ENCODE data around the gene EPS8L3. TPM values are rescaled to one million over a fixed set of nuclear protein-coding genes. Genes with fewer than 3 reads are reported as not detected.
"Not testable (repeated sequence)": the region's sequence is repeated elsewhere in the genome, so short reads cannot be mapped to it uniquely, and the experiment has no call there.

EPS8L3 gene
- total RNA-seq, 4 donors from 2014 or later, result 1.4 TPM; not detected in 3

GRCh38 chr1:109749221-109749620, 14.5 kb downstream of the EPS8L3 start:
- Histone ChIP-seq H3K4me3 (no peak overlapping the region), H3K9me3 (no peaks in the 10 kb centered on the region), H3K27me3 (no peaks in the 10 kb centered on the region), H3K27ac (no peak overlapping the region), H3K36me3 (no peaks in the 10 kb centered on the region), H3K4me1 (no peaks in the 10 kb centered on the region)
- TF ChIP-seq POLR2A (IDR thresholded peaks at IDR 0.05), result no peak
- TF ChIP-seq, protein P1, sequence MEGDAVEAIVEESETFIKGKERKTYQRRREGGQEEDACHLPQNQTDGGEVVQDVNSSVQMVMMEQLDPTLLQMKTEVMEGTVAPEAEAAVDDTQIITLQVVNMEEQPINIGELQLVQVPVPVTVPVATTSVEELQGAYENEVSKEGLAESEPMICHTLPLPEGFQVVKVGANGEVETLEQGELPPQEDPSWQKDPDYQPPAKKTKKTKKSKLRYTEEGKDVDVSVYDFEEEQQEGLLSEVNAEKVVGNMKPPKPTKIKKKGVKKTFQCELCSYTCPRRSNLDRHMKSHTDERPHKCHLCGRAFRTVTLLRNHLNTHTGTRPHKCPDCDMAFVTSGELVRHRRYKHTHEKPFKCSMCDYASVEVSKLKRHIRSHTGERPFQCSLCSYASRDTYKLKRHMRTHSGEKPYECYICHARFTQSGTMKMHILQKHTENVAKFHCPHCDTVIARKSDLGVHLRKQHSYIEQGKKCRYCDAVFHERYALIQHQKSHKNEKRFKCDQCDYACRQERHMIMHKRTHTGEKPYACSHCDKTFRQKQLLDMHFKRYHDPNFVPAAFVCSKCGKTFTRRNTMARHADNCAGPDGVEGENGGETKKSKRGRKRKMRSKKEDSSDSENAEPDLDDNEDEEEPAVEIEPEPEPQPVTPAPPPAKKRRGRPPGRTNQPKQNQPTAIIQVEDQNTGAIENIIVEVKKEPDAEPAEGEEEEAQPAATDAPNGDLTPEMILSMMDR (IDR thresholded peaks at IDR 0.05 in 4 of 5, conservative IDR thresholded peaks at IDR 0.05 in 1 of 5), result no peak
- in situ Hi-C loops (cut with MboI; ENCODE audit: low sequenced_read_pairs in 4 of 4), result no loop called here
- ATAC-seq (no peak), DNase-seq (no peak)
- intact Hi-C loops (cut with DNase I; ENCODE audit: low total_unique reads), result no loop called here

- H3K36me3 ChIP-seq; intact Hi-C loops (cut with DNase I; ENCODE audit: low total_unique reads); H3K9me3 ChIP-seq; H3K4me3 ChIP-seq; H3K27me3 ChIP-seq; H3K27ac ChIP-seq; in situ Hi-C loops (cut with MboI; ENCODE audit: low sequenced_read_pairs in 4 of 4); ATAC-seq; H3K4me1 ChIP-seq; DNase-seq: not testable (repeated sequence)
Observed at GRCh38 chr1:109748311-109748710, 15.4 kb downstream of the EPS8L3 start.

GRCh38 chr1:109740615-109741373, 22.9 kb downstream of the EPS8L3 start, which contains the start of gene GSTM3:
TSS of gene GSTM3 (minus strand) at chr1:109741038. CDS start at chr1:109740287, 751 bp downstream.
- peak; percentile 27 to 59 for ATAC-seq
- peaks cover 0 to 23% of the 10 kb centered on the region in 2 donors for H3K36me3 ChIP-seq
- H3K4me3 ChIP-seq, result peak within 1 kb of the TSS; percentile 82 to 96 (median 92)
- in situ Hi-C loops (cut with MboI; ENCODE audit: low sequenced_read_pairs in 4 of 4) (no loop called here), intact Hi-C loops (cut with DNase I; ENCODE audit: low total_unique reads) (no loop called here)
- no peaks in the 10 kb centered on the region for H3K27me3 ChIP-seq
- no peaks in the 10 kb centered on the region for H3K9me3 ChIP-seq
- no peak for DNase-seq
- TF ChIP-seq, protein P1 (IDR thresholded peaks at IDR 0.05 in 4 of 5, conservative IDR thresholded peaks at IDR 0.05 in 1 of 5), result no peak
- no peak for TF ChIP-seq POLR2A (IDR thresholded peaks at IDR 0.05)
- H3K4me1 ChIP-seq, result peaks cover 7 to 12% of the 10 kb centered on the region in 2 donors
- H3K27ac ChIP-seq, result peak within 1 kb of the TSS; percentile 78 to 89 (median 84)

- intact Hi-C loops (cut with DNase I; ENCODE audit: low total_unique reads), result no loop called here
- Histone ChIP-seq H3K27ac (peak overlapping the region; percentile 78 to 89 (median 84)), H3K9me3 (no peaks in the 10 kb centered on the region), H3K4me1 (peaks cover 7 to 12% of the 10 kb centered on the region in 2 donors), H3K4me3 (peak overlapping the region; percentile 82 to 96 (median 92)), H3K27me3 (no peaks in the 10 kb centered on the region), H3K36me3 (peaks cover 0 to 23% of the 10 kb centered on the region in 2 donors)
- ATAC-seq, result peak; percentile 96
- in situ Hi-C loops (cut with MboI; ENCODE audit: low sequenced_read_pairs in 4 of 4), result no loop called here
- peak; percentile 47 to 76 for DNase-seq
- TF ChIP-seq POLR2A (IDR thresholded peaks at IDR 0.05), result peak; percentile 78 to 91
- TF ChIP-seq, protein P1 (IDR thresholded peaks at IDR 0.05 in 4 of 5, conservative IDR thresholded peaks at IDR 0.05 in 1 of 5), result no peak
Observed at GRCh38 chr1:109739738-109740614, 23.7 kb downstream of the EPS8L3 start.
